Muscle of back (tissue), 11 donors: ENCODE results near the gene KLHL6. TPM values are rescaled to one million over a fixed set of nuclear protein-coding genes. Genes with fewer than 3 reads are reported as not detected.
"Not testable (repeated sequence)": the region's sequence is repeated elsewhere in the genome, so short reads cannot be mapped to it uniquely, and the experiment has no call there.

ENCODE experiments used
- DNase-seq, 3 donors: peaks; one replicate each; pipeline versions ENCODE4 v3.0.0 to v3.0.0-alpha.2; 2013
- polyA plus RNA-seq, 10 donors: library from polyadenylated mRNA; unstranded; fragments of 120-200 nt; gene quantifications; one replicate each; pipeline ENCODE4 v1.2.1, GENCODE V29; 2013; ENCODE audit not compliant: insufficient read length in 10 of 10

KLHL6 gene
- polyA plus RNA-seq, 10 donors = 1.0 to 2.8 (median 1.7) TPM

DNA sequence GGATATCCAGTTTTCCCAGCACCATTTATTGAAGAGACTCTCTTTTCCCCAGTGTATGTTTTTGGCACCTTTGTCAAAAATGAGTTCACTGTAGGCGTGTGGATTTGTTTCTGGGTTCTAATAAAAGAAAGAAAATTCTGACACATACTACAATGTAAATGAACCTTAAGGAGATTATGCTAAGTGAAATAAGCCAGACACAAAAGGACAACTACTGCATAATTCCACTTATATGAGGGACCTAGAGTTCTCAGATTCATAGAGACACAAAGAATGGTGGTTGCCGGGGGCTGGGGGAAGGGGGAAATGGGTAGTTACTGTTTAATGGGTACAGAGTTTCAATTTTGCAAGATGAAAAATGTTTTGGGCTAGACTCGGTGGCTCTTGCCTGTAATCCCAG lies 14.7 kb upstream of the KLHL6 start:
- DNase-seq = not testable (repeated sequence)

GRCh38 chr3:183566880-183567279 lies 11.4 kb upstream of the KLHL6 start:
- DNase-seq = no peak

GRCh38 chr3:183564046-183564445 lies 8.5 kb upstream of the KLHL6 start:
- no peak for DNase-seq

- DNase-seq = no peak
Observed at GRCh38 chr3:183563536-183563874, 8.0 kb upstream of the KLHL6 start.

DNA sequence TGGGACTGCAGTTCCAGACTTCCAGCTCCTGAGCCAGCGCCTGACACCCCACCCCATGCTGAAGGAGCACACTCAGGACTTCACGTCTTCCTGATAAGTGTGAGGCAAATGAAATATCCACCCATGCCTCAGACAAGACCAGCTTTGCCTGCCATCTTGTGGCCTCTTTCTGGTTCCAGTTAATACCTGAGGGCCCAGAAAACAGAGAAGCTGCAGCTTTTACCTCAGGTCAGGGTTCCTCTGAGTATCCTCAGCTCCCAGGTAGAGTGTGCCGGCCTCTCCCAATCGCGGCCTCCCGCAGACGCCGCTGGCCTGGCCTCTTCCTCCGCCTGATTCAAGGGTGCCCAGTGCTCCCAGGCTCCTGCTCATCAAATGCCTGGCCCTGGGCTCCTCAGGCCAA lies 5.1 kb upstream of the KLHL6 start:
- DNase-seq = no peak

DNA sequence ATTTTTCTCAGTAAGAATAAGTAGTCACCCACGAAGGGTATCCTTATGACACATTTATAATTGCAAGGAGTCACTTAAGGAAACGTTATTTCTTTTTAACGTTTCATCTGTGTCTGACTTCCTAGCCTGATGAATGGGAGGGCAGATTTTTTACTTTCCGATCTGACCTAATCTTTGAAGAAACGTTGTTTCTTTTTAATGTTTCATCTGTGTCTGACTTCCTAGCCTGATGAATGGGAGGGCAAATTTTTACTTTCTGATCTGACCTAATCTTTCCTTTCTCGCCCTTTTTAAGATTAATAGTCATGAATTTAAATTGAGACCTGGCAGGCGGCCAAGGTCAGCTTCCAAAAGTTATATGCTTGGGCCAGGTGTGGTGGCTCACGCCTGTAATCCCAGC lies 3.0 kb upstream of the KLHL6 start:
- DNase-seq = no peak

DNA sequence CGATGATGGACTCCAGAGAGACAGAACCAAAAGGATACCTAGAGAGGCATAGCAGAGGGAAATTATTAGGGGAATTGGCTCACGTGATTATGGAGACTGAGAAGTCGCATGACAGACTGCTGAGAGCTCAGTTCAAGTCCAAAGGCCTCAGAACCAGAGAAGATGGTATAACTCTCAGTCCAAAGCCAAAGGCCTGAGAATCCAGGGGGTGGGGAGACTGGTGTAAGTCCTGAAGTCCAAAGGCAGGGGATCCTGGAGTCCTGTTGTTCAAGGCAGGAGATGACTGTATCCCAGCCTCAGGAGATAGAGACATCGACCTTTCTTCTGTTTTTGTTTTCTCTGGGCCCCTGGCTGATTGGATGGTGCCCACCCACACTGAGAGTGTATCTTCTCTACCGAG lies 1.2 kb upstream of the KLHL6 start:
- no peak for DNase-seq

DNA sequence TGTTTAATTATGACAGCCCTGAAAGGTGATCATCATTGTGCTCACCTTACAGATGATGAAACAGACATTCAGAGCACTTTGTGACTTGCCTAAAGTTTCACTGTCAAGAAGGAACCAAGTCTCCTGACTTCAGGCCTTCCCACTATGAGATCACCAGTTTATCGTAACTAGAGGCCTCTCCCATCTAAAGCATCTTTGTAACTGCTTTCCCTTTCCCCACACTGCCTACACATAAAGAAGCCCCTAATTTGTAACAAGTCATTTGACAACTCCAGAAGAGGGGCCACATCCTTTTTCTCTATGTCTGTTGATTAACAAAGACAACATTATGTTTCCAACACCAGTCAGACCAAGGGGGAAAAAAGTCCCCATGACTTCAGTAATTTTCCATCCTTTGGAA lies 1.1 kb downstream of the KLHL6 start:
- no peak for DNase-seq

- DNase-seq = no peak
Observed at GRCh38 chr3:183553334-183554026, 2.0 kb downstream of the KLHL6 start.

DNA sequence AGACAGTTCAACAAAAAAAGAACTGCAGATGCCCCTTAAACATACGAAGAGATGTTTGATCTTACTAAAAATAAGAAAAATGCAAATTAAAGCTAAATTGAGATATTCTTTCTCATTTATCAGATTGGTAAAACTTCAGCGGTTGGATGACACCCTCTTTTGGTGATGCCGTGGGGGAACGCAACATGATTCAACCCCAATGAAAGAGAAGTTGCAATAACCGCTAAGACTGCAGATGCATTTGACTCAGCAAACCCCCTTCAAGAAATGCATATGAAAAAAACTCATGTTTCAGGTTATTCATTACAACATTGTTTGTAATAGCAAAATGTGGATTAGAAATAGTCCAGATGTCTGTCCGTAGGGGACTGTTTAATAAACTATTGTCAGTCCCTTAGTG lies 3.6 kb downstream of the KLHL6 start:
- DNase-seq = no peak

GRCh38 chr3:183548262-183548769 lies 7.2 kb downstream of the KLHL6 start:
- DNase-seq = no peak

- no peak for DNase-seq
Observed at GRCh38 chr3:183546625-183547024, 8.9 kb downstream of the KLHL6 start.

- DNase-seq = no peak
Observed at GRCh38 chr3:183545708-183546107, 9.8 kb downstream of the KLHL6 start.

DNA sequence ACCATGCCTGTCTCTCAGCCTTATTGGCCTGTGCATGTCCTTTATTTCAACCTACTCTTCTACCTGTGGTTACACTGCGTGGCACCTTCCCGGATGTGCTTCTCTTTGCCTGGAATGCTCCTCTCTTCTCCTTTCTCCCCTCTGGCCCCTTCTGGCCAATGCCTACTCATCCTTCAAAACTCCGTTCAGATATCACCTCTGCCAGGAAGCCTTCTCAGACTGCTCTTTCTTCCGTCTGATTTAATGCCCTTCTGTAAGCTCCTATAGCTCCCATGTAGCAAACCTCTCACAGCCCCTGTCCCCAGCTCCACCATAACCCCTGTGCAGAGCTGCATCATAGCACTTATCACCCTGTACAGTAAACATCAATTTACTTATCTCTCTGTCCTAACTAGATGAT lies 13.2 kb downstream of the KLHL6 start:
- DNase-seq = no peak

DNA sequence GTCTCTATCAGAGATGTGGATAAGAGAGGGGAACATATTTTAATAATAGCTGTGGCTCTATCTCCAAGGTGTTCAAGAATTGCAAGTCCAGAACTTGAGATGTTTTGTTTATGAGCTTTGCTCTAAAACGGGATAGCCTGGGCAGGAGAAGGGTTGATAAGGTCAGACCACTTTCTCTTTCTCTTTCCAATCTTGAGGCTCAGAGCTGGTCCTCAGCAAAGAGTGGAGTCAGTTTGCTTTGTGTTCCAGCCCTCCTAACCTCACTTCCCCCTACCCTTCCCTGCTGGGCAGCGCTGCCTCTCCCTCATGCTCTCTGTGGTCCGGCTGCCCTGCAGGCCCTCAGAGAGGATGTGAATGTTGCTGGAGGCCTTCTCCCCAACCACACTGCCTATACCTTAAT lies 13.8 kb downstream of the KLHL6 start:
- no peak for DNase-seq

GRCh38 chr3:183541235-183541655 lies 14.3 kb downstream of the KLHL6 start:
- no peak for DNase-seq

DNA sequence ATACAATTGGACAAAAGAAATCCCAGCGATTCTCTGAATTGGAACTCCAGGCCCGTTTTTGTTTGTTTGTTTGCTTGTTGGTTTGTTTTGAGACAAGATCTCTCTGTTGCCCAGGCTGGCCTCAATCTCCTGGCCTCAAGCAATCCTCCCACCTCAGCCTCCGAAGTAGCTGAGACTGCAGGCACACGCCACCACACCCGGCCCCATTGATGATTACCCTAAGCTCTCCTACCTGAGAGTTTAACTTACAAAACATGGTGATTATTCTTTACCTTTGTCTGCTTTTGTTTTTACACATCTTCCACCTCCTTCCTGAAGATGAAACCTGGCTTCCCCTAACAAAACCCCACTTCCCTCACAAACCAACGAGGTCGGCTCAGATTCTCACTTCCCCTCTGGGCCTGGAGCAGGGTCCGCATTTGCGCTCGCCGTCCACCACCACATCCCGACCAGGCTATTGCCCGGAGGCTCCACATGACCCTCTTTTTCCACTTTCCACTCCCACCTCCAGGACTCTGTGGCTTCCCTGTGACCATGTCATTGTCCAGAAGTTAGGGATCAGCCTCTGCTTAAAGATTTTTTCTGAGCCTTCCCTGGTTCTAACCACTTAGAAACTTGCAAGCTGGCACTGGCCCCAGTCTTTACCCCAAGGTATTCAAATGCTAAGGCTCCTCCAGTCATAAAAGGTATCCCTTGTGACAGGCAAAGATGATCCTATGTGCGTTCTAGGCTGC lies 14.8 kb downstream of the KLHL6 start:
- no peak for DNase-seq

GRCh38 chr3:183539811-183540210 lies 15.7 kb downstream of the KLHL6 start:
- no peak for DNase-seq

DNA sequence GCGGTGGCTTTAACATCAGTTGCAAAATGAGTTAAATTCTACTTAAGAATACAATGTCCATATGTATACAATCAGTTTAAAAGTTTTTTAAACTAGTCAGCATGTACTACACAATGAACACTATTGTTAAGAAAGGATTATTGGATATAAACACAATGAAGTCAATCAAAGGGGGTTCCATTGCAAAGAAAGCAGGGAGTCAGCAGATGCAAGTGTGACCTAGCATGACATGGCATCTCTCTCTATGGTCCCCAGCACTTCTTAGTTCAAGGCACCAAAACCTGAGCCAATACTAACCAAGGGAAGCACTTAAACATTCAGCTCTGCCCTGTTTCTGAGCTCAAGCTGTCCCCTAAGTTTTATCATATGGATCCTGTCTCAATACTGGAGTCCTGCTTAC lies 17.0 kb downstream of the KLHL6 start:
- no peak for DNase-seq

- no peak for DNase-seq
Observed at GRCh38 chr3:183537295-183537730, 18.2 kb downstream of the KLHL6 start.

- no peak for DNase-seq
Observed at GRCh38 chr3:183536238-183536880, 19.1 kb downstream of the KLHL6 start.

DNA sequence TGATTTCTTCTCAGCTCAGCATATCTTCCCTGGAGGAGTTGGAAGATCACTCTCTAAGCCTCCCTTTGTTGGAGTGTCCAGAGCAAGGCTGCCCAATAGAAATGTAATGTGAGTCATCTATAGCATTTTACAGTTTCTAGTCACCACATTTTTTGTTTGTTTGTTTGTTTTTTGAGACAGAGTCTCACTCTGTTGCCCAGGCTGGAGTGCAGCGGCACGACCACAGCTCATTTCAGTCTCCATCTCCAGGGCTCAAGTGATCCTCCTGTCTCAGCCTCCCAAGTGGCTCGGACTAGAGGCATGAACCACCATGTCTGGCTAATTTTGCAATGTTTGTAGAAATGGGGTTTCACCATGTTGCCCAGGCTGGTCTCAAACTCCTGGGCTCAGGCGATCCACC lies 21.3 kb downstream of the KLHL6 start:
- DNase-seq = no peak
